ENCODE results near the gene RBBP6.
A peak's percentile ranks its signal among the peaks of the same experiment; 100 is the strongest.

Gene RBBP6

DNA sequence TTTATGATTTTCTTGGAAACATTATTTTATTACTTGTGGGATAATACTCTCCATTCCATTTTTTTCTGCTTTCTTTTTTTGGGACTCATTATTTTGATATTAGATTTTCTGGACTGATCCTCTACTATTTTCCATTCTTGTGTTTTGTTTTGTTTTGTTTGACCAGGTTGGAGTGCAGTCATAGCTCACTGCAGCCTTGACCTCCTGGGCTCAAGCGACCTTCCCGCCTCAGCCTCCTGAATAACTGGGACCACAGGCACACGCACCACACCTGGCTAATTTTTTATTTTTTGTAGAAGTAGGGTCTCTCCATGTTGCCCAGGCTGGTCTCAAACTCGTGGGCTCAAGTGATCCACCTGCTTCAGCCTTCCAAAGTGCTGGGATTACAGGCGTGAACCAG, 44.1 kb downstream of the RBBP6 start:
- DNase-seq (ENCODE audit: low read depth) = no peak
- TF ChIP-seq, protein P1, sequence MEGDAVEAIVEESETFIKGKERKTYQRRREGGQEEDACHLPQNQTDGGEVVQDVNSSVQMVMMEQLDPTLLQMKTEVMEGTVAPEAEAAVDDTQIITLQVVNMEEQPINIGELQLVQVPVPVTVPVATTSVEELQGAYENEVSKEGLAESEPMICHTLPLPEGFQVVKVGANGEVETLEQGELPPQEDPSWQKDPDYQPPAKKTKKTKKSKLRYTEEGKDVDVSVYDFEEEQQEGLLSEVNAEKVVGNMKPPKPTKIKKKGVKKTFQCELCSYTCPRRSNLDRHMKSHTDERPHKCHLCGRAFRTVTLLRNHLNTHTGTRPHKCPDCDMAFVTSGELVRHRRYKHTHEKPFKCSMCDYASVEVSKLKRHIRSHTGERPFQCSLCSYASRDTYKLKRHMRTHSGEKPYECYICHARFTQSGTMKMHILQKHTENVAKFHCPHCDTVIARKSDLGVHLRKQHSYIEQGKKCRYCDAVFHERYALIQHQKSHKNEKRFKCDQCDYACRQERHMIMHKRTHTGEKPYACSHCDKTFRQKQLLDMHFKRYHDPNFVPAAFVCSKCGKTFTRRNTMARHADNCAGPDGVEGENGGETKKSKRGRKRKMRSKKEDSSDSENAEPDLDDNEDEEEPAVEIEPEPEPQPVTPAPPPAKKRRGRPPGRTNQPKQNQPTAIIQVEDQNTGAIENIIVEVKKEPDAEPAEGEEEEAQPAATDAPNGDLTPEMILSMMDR (conservative IDR thresholded peaks at IDR 0.05; ENCODE audit: low read length) = no peak

DNA sequence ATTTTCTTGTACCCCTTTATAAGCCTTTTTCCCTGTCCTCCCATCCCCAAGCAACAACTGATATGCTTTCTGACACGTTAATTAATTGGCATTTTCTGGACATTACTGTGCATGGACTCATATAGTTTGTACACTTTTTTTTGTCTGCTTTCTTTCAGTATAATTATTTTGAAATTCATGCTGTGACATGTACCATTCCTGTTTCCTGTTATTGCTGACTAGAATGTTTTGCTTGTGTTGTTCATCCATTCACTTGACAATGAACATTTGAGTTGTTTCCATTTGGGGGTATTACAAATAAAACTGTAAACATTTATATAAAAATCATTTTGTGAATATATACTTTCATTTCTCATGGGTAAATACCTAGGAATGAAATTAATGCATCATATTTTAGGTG, 50.6 kb downstream of the RBBP6 start:
- no peak for DNase-seq (ENCODE audit: low read depth)
- TF ChIP-seq, protein P1 (conservative IDR thresholded peaks at IDR 0.05; ENCODE audit: low read length) = no peak
- no peak overlapping the region for H3K4me3 ChIP-seq (ENCODE audit: low read length)

More for the DNA sequence above, 44.1 kb downstream of the RBBP6 start:
- no peak overlapping the region for H3K4me3 ChIP-seq (ENCODE audit: low read length)

DNA sequence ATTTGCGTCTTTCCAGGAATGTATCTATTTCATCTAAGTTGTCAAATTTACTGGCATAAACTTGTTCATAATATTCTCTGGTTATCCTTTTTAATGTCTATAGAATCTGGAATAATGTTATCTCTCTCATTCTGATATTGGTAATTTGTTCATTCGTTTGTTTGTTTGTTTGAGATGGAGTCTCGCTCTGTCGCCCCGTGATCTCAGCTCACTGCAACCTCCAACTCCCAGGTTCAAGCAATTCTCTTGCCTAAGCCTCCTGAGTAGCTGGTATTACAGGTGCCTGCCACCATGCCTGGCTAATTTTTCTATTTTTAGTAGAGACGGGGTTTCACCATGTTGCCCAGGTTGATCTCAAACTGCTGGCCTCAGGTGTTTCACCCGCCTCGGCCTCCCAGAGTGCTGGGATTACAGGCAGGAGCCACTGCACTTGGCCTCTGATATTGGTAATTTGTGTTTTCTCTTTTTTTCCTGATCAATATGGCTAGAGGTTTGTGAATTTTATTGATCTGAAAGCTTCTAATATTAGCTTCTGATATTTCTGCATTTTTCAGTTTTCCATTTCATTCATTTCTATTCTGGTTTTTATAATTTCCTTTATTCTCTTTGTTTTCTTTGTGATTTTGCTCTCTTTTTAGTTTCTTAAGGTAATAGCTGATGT, 59.5 kb downstream of the RBBP6 start:
- TF ChIP-seq, protein P1 (conservative IDR thresholded peaks at IDR 0.05; ENCODE audit: low read length) = no peak
- H3K4me3 ChIP-seq (ENCODE audit: low read length) = no peak overlapping the region
- DNase-seq (ENCODE audit: low read depth) = no peak

DNA sequence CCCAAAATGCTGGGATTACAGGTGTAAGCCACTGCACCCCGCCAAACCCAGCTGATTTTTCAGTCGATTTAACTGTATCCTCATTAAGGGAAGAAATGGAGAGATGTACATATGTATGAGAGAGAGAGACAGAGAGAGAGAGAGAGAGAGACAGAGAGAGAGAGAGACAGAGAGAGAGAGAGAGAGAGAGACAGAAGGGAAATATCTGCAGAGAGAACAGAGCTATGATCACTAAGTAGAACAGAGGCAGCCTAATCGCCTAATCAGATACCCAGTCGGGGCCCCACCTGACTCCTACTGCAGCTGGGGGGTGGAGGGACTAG, 70.0 kb downstream of the RBBP6 start:
- no peak overlapping the region for H3K4me3 ChIP-seq (ENCODE audit: low read length)
- TF ChIP-seq, protein P1 (conservative IDR thresholded peaks at IDR 0.05; ENCODE audit: low read length) = no peak
- DNase-seq (ENCODE audit: low read depth) = no peak

DNA sequence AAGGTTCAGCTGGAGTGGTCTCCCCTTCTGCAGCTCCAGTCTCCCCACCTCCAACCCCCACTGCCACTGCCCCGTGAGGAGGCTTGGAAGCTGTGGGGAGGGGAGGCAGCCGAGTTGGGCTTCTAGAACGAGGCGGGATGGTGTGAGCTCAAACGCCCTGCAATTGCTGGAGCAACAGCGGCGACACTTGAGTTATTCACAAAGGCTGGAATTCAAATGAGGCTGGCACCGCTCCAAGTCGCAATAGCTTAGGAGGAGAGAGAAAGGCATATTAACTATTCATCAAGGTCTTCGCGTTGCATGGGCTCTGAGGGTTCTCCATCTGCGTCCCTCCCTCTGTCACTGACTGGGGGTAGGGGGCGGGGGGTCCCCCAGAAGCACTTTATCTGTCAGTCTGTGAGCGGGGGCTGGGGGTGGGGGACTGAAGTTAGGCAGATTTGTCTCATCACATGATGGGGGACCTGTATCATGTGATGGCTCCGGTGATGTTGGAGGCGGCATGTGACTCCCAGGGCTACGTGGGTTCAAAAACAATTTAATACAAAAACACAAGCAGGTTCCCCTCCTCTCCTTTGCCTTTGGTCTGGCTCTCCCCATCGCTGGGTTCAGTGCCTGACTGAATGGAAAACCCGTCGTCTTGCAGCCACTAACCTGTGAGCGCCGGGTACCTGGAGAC, 70.5 kb downstream of the RBBP6 start:
- DNase-seq (ENCODE audit: low read depth) = peak; percentile 60
- no peak overlapping the region; the same call in 1 of the 2 replicates for H3K4me3 ChIP-seq (ENCODE audit: low read length)
- TF ChIP-seq, protein P1 (conservative IDR thresholded peaks at IDR 0.05; ENCODE audit: low read length) = no peak

DNA sequence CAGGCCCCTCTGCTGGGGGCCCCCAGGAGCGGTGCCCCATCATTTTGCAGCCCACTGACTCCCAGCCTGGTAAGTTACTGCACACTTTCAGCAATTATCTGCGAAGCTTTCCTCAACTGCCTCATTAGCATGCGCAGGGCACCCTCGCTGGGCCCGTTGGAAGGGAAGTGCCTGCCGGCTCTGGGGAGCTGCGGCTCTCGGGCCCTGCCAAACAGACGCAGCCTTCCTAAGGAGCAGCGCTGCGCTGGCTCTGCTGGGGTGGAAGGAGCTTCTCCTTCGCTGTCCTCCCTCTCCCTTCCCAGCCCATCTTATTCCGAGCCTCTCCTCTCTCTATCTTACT, 71.0 kb downstream of the RBBP6 start:
- peak; percentile 21 for DNase-seq (ENCODE audit: low read depth)
- no peak overlapping the region; the same call in 1 of the 2 replicates for H3K4me3 ChIP-seq (ENCODE audit: low read length)
- TF ChIP-seq, protein P1 (conservative IDR thresholded peaks at IDR 0.05; ENCODE audit: low read length) = no peak

DNA sequence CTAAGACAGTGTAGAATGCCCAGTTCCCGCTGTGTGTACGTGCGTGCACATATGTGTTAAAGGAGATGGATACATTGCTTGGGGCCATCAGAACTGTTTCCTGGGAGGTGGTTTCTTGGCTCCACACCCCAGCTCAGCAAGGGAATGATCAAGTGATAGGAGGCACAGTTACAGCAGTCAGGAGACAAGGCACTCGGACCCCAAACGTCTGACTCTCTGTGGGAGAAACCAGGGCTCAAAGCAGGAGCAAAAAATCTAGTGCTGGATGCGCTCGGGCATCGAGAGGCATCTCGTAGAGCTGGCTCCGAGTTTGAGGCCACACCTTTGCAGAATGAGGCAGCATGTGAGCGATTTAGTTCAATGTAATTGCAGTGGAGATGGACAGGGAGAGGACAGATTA, 71.9 kb downstream of the RBBP6 start:
- TF ChIP-seq, protein P1 (conservative IDR thresholded peaks at IDR 0.05; ENCODE audit: low read length) = no peak
- no peak overlapping the region for H3K4me3 ChIP-seq (ENCODE audit: low read length)
- no peak for DNase-seq (ENCODE audit: low read depth)

Data from AG10803 (cell line).